Stimulated activated CD4-positive, alpha-beta T cell treated with anti-CD3 and anti-CD28 coated beads, TNF-alpha, amount 100 ng/mL, for 24 hours (primary cell): Measurements from ENCODE around the gene MRS2.
A peak's percentile ranks its signal among the peaks of the same experiment; 100 is the strongest.

Experiments used
- DNase-seq, 3 experiments: peaks; one replicate each; pipeline ENCODE4 v3.0.0-alpha.2; 2020; ENCODE audit warnings: low read depth in 3 of 3

The MRS2 gene

DNA sequence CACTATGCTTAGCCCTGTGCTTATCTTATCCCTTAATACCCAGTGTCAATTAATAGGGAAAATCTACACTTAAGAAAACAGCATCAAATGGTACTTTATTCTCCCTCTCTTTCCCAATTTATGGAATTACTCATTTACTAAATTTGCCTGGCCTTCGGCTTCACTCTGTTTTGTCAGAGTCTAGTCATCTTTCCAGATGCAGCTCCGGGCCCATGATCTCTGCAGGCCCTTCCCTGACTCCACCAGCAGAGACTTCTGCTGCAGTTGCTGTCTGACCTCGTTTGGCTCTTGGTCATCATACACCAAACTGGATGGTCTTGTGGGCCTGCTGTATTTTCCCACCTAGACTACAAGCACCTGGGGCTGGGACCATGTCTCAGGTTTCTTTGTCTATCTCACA, 27.4 kb downstream of the MRS2 start:
- no peak for DNase-seq

DNA sequence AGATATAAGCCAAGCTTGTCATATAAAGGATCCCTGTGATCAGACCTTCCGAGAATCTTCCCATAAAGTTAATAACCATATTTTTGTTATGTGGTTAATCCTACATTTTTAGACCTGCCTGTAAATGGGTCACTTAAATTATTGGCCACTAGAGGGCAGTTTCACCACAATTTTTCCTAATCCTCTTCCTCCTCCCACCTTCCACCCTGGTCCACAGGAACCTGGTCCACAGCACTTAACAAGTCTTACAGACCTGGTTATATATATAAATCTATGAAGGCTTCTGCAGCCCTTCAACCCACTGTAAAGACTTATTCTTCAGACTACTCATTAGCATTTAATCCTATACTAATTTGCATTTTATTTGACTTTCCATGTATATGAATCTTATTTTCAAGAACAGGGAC, 28.3 kb downstream of the MRS2 start:
- peak in 1 of 3 experiments; percentile 9 for DNase-seq

DNA sequence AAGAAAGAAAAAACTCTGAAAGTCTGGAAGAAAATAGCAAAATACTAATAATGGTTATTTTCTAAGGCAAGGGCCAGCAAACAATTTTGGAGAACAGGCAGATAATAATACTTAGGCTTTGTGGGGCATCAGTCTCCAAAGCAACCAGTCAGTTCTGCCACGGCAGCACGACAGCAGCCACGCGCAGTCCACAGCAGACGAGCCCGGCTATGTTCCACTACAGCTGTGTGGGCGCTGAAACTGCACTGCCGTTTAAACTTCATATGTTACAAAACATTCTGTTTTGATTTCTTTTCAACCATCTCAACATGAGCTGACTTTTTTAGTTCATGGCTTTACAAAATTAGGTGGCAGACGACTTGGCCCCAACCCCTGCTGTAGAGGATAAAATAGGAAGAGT, 29.9 kb downstream of the MRS2 start:
- DNase-seq, result no peak

DNA sequence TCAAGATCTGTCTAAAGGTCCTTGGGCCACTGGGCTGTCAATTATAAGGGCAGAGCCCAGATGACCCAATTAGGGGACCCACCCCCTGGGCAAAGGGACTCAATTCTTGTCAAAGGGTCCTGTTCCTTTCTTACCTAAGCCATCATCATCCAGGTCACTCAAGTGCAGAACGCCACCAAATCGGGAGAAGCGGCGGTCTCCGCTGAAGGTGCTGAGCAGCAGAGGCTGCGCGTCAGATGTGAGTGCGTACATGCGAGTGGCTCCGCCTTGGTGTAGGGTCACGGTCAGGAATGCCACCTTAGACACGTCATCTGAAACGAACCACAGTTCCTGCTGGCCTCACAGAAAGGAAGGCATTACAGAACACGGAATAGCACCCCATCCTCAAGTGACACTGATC, 34.2 kb downstream of the MRS2 start:
- DNase-seq, result no peak

DNA sequence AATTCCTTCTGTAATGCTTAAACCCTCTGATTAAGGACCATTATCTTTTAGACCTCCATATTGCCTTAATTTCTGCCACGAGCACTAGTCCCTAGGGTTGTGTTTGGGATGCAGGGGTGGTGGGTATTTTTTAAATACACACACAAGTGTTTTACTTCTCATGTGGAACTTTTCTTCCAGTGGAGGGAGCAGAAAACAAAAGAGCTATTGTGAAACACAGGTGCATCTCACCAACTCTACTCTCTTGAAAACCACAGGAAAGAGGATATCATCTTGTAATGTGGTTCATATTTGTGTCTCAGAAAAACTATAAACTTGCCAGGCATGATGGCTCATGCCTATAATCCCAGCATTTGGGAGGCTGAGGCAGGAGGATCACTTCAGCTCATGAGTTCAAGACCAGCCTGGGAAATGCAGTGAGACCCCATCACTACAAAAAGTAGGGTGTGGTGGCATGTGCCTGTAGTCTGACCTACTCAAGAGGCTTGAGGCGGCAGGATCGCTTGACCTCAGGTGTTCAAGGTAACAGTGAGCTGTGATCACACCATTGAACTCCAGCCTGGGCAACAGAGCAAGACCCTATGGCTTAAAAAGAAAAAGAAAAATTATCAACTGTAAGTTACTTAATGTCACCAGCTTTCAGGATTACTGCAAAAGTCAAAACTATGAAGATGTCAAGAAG, 37.3 kb downstream of the MRS2 start:
- DNase-seq, result no peak

DNA sequence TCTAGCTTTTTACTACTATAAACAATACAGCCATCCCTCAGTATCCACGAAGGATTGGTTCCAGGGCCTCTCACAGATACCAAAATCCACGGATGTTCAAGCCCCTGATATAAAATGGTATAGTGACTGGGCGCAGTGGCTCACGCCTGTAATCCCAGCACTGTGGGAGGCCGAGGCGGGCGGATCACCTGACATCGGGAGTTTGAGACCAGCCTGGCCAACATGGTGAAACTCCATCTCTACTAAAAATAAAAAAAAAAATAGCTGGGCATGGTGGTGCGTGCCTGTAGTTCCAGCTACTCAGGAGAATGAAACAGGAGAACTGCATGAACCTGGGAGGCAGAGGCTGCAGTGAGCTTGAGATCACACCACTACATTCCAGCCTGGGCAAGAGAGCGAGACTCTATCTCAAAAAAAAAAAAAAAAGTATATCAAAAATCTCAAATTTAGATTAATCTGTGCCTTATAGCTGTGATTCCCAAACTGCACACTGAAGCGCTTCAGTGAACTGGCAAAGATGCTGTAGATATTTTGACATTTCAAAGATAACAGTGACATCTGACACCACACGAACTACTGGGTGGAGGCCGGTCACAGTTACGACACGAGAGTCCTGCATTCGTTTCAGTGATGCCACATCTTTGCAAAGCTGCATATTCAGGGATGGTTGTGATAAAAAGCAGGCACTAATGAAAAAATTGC, 38.3 kb downstream of the MRS2 start:
- DNase-seq, result no peak

DNA sequence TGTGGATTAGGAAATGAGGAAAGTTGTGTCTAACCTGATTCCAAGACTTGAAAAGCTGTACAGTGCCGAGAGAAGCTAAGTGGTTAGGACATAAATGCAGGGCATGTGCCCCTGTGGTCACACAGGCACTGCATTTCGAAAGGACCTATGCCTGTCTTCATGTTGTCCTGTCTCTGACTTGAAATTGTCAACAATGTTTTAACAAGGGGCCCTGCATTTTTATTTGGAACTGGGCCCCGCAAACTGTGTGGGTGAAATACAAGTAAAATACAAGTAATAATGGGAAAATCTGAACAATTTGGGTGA, 38.8 kb downstream of the MRS2 start:
- no peak for DNase-seq

DNA sequence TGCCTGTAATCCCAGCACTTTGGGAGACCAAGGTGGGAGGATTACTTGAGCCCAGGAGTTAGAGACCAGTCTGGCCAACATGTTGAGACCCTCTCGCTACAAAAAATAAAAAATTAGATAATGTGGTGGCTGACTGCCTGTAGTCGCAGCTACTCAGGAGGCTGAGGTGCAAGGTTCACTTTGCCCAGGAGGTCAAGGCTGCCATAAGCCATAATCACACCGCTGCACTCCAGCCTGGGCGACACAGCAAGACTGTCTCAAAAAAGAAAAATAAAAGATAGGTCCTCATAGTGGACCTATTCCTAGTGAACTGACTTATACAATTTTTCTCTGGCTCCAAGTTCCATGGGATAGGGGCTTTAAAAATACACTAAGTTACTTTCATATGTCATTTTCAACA, 41.9 kb downstream of the MRS2 start:
- no peak for DNase-seq

DNA sequence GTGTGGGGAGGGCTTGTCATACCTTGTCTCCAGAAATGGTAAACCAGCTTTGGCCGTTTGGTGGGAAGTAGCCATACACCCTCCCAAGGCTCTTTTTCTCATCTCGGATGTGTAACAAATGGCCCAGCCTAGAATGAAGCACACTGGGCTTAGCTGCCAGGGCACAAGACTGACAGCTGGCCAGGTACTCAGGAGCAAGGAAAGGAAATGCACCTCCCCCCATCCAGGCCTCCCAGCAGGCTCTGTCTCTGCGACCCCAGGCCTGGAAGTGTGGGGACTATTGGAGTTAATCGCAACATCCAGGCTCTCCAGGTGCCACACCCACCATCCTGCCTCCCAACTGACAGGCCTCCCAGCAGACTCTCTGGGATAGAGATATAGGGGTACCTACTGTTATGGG, 43.0 kb downstream of the MRS2 start:
- DNase-seq, result no peak

DNA sequence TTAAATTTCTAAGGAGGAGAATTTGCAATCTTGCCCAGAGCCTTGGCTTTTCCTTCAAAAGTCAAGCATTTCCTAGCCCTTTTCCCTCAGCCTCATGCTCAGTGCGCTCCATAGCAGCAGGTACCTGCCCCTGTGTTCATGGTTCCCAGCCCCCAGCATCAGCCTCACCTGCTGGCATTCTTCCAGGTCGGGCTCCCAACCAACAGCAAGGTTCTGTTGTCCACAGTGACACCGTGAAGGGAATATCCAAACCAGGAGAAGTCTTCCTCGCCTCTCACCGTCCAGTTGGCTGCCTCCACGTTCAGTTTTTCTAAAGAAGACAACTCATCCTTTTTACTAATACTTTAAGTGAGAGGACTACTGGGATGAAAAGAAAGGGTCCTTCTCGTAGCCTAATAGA, 43.9 kb downstream of the MRS2 start:
- DNase-seq, result no peak

DNA sequence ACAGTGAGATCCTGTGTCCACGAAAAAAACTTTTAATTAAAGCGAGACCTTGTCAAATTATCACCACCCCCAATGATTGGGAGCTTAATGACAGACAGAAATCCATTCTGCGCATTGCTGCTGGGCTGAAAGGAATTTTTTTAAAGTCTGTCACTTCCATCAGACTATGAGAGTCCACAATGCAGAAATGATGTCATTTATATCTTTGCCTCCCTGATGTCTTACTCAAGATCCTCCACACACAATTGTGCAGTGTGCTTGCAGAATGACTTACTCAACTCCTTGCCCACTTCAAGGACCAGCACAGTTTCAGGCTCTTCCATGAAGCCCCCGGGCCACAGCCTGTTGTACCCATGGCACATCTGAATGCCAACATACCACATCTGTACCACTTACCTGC, 45.7 kb downstream of the MRS2 start:
- no peak for DNase-seq

DNA sequence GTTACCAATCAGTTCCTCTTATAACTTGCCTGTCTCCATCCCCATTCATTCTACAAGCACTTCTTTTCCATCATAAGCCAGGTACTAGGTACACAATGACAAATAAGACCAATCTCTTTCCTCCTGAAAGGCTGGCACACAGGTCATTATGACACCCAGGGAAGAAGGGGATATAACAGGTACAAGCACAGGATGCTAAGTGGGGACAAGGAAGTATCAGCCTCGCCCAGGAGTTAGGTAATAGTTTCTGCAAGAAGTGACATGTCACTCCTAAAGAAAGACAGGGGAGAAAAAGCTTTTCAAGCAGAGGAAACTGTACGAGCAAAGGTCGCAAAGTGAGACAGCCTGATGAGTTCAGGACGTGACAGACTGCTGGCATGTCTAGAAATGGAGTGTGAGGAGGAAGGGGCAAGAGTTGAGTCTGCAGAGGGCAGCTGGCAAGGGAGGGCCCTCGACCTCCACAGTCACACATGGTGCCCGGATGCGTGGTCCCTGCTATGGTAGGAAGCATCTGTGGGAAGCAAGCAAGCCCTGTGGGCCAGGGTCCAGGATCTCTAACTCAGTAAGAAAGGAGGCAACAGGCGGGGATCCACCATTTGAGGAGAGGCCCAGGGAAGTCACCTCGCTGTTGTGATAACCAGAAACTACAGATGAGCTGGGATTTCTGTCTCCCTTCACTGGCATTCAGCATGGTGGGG, 46.2 kb downstream of the MRS2 start:
- no peak for DNase-seq

DNA sequence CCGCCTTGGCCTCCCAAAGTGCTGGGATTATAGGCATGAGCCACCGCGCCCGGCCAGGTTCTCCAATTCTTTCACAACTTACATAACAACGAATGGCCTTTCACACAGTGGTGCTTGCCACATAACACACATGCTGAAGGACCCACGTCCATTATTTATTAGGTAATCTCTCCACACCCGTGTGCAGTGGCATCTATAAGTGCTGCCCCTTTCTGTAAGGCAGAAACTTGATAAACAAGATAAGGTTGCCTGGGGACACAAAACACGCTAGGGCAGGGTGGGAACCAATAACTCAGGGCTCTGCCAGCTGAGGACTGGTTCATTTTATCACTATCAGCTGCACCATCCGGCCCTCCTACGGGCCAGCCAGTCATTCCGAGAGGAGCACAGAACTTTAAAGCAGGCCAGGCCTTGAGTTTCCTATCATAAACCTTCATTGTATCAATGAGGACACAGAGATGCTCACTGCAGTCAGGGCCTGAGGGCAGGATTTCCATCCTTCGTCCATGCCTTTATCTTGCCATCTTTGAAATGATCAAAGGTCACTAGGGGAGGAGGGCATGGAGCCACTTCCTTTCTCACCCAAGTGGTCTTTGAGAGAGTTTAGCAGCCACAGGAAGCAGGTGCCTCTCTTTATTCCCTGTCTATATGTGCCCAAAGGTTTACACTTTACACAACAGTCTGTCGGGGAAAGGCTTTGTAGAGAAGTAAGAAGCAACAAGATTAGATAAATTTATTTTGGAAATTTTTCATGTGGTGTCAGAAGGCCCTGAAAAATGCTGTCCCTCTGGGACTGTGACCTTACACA, 49.0 kb downstream of the MRS2 start:
- DNase-seq, result no peak

DNA sequence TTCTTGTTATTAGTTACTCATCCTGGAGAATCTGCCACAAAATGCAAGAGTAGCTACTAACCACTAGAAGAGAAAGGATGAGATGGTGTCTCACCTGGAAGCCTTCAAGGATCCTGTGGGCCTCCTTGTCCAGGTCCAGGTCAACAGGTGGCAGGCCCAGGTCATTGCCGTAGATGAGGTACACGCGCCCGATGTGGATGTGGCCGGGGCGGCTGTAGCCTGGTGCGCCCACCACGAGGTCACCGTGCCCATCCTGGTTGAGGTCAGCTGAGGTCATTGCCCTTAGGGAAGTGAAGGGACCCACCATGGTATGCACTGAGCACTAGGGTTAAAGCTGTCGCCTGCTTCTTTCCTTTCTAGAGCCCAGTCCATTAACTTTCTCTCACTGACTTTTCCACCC, 51.2 kb downstream of the MRS2 start:
- no peak for DNase-seq

DNA sequence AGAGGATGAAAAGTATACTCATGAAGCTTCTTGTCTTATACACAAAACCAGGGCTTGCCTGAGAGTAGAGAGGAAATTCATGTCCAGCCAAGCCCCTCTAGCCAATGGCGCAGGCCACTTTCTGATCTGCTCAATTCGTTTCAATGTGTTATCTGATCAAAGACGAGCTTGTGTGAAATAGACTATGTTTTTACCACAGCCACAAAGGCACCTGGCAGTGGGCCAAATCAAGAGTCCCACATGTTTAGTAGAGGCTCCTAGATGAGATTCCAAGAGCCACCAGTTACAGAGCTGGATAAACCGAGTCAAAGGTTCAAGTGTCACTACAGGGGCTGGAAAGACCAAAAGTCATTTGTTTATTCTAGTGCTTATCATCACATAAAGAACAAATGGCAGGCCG, 51.7 kb downstream of the MRS2 start:
- DNase-seq, result no peak

DNA sequence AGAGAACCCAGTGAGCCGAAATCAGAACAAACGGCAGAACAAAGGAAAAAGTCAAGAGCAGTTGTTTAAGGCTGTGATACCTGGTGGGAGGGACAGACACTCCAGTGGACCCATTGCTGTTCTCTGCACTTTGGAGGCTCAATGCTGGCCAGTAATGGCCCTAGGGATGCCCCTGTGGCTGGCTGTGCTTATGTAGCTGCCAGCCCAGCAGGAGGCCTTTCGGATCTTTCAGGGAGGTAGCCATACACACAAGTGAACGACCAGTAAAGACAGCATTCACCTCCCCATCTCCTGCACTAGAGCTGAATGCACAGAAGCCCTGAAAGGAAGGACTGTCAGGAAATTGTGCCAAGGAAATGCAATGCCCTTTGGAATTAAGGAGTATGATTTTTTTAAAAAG, 52.3 kb downstream of the MRS2 start:
- DNase-seq, result no peak

DNA sequence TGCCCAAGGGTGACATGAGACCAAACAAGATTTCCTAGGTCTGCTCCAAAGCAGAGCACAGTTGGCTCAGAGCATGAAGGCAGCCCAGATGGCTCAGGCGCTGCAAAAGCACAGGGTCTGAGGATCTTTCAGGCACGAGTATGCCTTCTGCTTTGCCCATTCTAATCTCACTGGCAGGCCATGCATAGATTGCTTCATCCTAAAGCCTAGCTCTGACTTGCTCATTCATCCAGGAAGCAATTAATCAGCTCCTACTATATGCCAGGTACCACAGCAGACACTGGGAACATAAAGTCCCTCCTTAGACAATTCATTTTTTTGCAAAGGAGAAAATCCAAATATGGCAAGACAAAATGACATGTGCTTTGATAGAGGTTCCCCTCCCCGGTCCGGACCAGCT, 55.4 kb downstream of the MRS2 start:
- DNase-seq, result no peak

DNA sequence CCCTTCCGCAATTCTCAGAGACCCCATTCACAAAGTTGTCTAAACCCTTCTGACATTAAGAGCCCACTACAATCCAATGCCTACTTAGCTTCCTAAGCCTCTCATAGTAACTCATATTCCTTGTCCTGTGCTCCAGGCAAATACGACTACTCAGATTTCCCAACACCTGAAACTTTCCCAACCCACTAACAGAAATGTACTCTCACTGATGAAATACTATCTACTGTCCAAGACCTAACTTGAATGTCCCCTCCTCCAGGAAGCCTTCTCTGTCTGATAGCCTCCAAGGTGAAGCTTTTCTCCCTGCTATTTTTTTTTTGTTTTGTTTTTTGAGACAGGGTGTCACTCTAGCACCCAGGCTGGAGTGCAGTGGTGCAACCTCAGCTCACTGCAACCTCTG, 56.2 kb downstream of the MRS2 start:
- no peak for DNase-seq

DNA sequence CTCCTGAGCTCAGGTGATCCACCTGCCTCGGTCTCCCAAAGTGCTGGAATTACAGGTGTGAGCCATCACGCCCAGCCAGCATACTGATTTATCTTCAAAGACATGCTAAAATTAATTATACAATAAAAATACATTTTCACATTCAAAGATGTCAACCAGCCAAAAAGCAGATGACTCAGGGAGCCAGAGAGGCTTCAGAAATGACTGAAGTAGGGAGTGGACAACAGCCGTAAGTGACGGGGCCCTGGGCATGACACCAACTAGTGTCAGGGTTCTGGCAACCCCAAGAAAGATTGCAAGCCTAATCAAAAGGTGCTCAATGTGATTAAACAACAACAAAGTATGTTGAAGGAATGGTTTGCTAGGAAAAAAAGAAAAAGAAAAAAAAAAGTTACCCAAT, 58.2 kb downstream of the MRS2 start:
- no peak for DNase-seq

DNA sequence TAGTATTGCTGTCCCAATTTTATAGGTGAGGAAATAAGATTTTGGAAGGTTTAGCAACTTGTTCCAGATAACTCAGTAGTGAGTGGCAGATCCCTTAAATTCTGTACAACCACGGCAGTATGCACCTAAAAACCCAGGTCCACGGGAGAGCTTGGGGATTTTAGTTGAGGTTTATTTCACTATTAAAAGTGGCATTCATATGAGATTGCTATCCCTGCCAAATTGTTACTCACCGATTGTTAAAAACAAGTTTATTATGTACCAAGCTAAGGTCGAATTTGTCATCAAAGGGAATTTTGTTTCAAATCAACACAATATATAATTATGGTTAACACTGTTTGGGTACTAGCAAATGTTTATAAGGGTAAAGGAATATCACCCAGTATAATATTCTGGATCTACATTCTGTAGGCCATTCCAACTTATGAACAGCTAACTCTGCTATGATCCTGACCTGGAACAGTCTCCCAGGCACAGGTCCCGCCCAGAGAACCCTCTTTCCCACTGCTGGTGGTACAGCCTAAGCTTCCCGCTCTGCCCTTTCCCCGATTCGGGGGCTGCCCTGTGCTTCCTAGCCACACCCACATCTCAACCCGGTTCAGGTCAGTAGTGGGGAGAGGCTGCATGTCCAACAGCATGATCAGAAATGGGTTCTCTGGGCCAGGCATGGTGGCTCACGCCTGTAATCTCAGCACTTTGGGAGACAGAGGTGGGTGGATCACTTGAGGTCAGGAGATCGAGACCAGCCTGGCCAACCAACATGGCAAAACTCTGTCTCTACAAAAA, 61.7 kb downstream of the MRS2 start:
- DNase-seq, result no peak

DNA sequence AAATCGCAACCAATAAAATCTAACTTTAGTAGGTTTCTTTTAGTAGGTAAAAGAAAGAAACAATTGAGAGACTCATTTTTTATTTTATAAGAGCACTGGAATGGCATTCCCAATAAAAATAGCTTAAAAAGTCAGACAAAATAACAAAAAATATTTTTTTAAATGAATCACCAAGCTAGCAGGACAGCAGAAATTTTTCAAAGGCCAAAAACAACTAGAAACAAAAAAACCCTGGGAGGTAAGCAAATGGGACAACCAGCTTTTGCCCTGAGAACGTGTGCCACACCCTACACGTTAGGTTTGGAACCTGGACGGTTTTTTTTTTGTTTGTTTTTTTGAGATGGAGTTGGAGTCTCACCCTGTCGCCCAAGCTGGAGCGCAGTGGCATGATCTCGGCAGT, 67.1 kb downstream of the MRS2 start:
- no peak for DNase-seq

DNA sequence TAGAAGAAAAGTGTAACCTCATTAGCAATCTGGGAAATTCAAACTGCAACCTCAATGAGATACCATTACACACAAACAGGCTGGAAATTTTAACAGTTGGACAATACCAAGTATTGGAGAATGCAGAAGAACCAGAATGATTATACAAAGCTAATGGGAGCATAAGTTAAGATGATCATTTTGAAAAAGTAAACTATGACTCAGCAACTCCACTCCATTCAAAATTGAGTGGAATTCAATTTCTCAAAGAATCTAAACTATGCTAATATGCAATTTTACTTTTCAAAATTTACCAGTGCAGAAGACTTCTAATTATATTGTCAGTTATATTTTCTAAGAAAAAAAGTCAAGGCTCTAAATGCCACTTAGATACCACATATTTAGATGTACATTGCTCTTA, 69.4 kb downstream of the MRS2 start:
- DNase-seq, result no peak
